ENCODE data around the gene PTPRM. TPM values are rescaled to one million over a fixed set of nuclear protein-coding genes. Genes with fewer than 3 reads are reported as not detected.

Gene PTPRM
- total RNA-seq, 1 experiment from 2014 or later = not detected

DNA sequence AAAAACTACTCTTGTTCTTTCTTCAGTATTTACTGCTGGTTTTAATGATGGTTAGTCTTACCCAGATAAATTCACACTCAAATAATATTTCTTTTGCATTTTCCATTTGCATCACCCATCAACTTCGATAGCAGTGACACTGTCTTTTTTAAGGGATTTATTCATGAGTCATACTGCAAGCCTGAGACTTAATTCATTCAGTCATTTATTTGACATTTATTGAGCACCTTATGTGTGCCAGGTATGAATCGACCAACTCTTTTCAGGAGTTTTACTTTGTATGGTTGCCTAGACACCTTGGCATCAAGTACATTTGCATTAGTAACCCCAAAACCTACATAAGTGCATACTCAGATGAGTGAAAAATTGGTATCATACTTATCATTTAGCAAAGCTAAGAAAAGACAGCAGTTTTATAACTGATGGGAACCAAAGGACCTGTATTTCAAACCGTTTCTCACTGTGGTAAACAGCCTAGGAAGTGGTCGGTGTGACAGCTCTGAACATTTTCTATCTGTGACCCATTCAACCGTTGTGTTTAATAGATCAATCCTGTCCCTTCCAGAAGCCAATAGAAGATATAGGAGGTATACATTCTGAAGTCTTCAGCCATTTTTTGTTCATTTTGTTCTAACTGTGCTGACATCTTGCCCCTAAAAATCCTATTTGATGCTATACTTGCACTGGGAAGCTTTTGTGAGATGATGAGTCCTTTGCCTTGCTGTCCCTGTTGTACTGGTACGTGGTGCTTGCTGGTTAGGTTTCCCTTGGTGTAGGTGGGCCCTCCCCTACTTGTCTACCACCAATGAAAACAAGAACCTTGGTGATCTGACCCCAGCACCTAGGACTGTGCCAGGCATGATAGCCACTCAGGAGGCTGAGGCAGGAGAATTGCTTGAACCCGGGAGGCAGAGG lies 557.4 kb downstream of the PTPRM start:
- H3K4me1 ChIP-seq (ENCODE audit: insufficient read depth, low read length, poor library complexity, severe bottlenecking) = no peaks in the 10 kb centered on the region
- no peak for DNase-seq (ENCODE audit: low spot score)
- POLR2A ChIA-PET (ENCODE audit: low non-redundant PET) = no interaction called here
- no peaks in the 10 kb centered on the region for H3K9me3 ChIP-seq (ENCODE audit: low read depth, low read length, poor library complexity, severe bottlenecking)
- no peak overlapping the region for H3K27ac ChIP-seq (ENCODE audit: low read depth, low read length, poor library complexity, severe bottlenecking)
- H3K27me3 ChIP-seq (replicated peaks; ENCODE audit: insufficient read depth, low read depth, low read length, poor library complexity) = no peaks in the 10 kb centered on the region
- TF ChIP-seq, protein P1, sequence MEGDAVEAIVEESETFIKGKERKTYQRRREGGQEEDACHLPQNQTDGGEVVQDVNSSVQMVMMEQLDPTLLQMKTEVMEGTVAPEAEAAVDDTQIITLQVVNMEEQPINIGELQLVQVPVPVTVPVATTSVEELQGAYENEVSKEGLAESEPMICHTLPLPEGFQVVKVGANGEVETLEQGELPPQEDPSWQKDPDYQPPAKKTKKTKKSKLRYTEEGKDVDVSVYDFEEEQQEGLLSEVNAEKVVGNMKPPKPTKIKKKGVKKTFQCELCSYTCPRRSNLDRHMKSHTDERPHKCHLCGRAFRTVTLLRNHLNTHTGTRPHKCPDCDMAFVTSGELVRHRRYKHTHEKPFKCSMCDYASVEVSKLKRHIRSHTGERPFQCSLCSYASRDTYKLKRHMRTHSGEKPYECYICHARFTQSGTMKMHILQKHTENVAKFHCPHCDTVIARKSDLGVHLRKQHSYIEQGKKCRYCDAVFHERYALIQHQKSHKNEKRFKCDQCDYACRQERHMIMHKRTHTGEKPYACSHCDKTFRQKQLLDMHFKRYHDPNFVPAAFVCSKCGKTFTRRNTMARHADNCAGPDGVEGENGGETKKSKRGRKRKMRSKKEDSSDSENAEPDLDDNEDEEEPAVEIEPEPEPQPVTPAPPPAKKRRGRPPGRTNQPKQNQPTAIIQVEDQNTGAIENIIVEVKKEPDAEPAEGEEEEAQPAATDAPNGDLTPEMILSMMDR (conservative IDR thresholded peaks at IDR 0.05; ENCODE audit: low read depth, low read length) = no peak
- no peak for TF ChIP-seq EZH2 (IDR thresholded peaks at IDR 0.05; ENCODE audit: borderline replicate concordance, low read depth, low read length, poor library complexity, severe bottlenecking)
- no peak overlapping the region for H3K4me3 ChIP-seq (ENCODE audit: low read depth, low read length, poor library complexity, severe bottlenecking)
- CTCF ChIA-PET = no interaction called here
- BruUV-seq (replicated peaks) = no TSS peak
- no peaks in the 10 kb centered on the region for H3K36me3 ChIP-seq (ENCODE audit: insufficient read depth, low read length, poor library complexity, severe bottlenecking)
- intact Hi-C loops (cut with micrococcal nuclease; ENCODE audit: unreplicated experiment) = no loop called here

GRCh38 chr18:8130096-8130495 lies 563.0 kb downstream of the PTPRM start:
- no peak for TF ChIP-seq EZH2 (IDR thresholded peaks at IDR 0.05; ENCODE audit: borderline replicate concordance, low read depth, low read length, poor library complexity, severe bottlenecking)
- TF ChIP-seq, protein P1 (conservative IDR thresholded peaks at IDR 0.05; ENCODE audit: low read depth, low read length) = no peak
- Histone ChIP-seq H3K4me1 (ENCODE audit: insufficient read depth, low read length, poor library complexity, severe bottlenecking) (no peaks in the 10 kb centered on the region), H3K27me3 (replicated peaks; ENCODE audit: insufficient read depth, low read depth, low read length, poor library complexity) (no peaks in the 10 kb centered on the region), H3K27ac (ENCODE audit: low read depth, low read length, poor library complexity, severe bottlenecking) (no peak overlapping the region), H3K36me3 (ENCODE audit: insufficient read depth, low read length, poor library complexity, severe bottlenecking) (no peaks in the 10 kb centered on the region), H3K4me3 (ENCODE audit: low read depth, low read length, poor library complexity, severe bottlenecking) (no peak overlapping the region), H3K9me3 (ENCODE audit: low read depth, low read length, poor library complexity, severe bottlenecking) (no peaks in the 10 kb centered on the region)
- no peak for DNase-seq (ENCODE audit: low spot score)
- intact Hi-C loops (cut with micrococcal nuclease; ENCODE audit: unreplicated experiment) = no loop called here
- CTCF ChIA-PET = no interaction called here
- no TSS peak for BruUV-seq (replicated peaks)
- POLR2A ChIA-PET (ENCODE audit: low non-redundant PET) = no interaction called here

DNA sequence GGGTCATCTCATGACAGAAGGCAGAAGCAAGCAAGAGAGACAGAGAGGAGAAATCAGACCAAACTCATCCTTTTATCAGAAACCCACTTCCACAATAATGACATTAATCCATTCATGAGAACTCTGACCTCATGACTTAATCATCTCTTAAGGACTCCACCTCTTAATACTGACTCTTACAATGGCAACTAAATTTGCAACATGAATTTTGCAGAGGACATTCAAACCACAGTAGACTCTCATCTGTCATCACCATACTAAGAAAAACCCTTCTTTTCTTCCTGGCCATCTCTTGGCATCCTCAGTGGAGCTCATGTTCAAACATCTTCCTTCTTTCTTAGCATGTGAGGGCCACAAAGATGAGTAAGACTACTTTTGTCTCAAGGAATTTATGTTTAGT lies 565.9 kb downstream of the PTPRM start:
- TF ChIP-seq EZH2 (IDR thresholded peaks at IDR 0.05; ENCODE audit: borderline replicate concordance, low read depth, low read length, poor library complexity, severe bottlenecking) = no peak
- TF ChIP-seq, protein P1 (conservative IDR thresholded peaks at IDR 0.05; ENCODE audit: low read depth, low read length) = no peak
- Histone ChIP-seq H3K27ac (ENCODE audit: low read depth, low read length, poor library complexity, severe bottlenecking) (no peak overlapping the region), H3K36me3 (ENCODE audit: insufficient read depth, low read length, poor library complexity, severe bottlenecking) (no peaks in the 10 kb centered on the region), H3K4me1 (ENCODE audit: insufficient read depth, low read length, poor library complexity, severe bottlenecking) (no peaks in the 10 kb centered on the region), H3K4me3 (ENCODE audit: low read depth, low read length, poor library complexity, severe bottlenecking) (no peak overlapping the region), H3K9me3 (ENCODE audit: low read depth, low read length, poor library complexity, severe bottlenecking) (no peaks in the 10 kb centered on the region), H3K27me3 (replicated peaks; ENCODE audit: insufficient read depth, low read depth, low read length, poor library complexity) (no peaks in the 10 kb centered on the region)
- no TSS peak for BruUV-seq (replicated peaks)
- no peak for DNase-seq (ENCODE audit: low spot score)
- intact Hi-C loops (cut with micrococcal nuclease; ENCODE audit: unreplicated experiment) = no loop called here
- ChIA-PET POLR2A (ENCODE audit: low non-redundant PET) (no interaction called here), CTCF (no interaction called here)
